Activated CD8-positive, alpha-beta T cell treated with anti-CD3 and anti-CD28 coated beads, Interleukin-2, amount 10 ng/mL, durations not matched to agents 7 days and 5 days (primary cell): ENCODE results near the gene ZNF555. TPM values are rescaled to one million over a fixed set of nuclear protein-coding genes. Genes with fewer than 3 reads are reported as not detected.
"Not testable (repeated sequence)": the region's sequence is repeated elsewhere in the genome, so short reads cannot be mapped to it uniquely, and the experiment has no call there.

ENCODE experiments used
- ATAC-seq: fragments of 150-1000 bp; cut with Tn5 transposase; one replicate; pipeline ENCODE4 v1.10.0; 2021; ENCODE audit warnings: moderate library complexity
- CTCF ChIA-PET: fragments of 350-600 bp; sonication (Branson Sonifier 250); formaldehyde crosslinking; loops from one replicate; lab custom pipeline; 2021; ENCODE audit warnings: antibody characterized with exemption; lab: Charles Lee
- POLR2A ChIA-PET: fragments of 350-600 bp; sonication (Branson Sonifier 250); formaldehyde crosslinking; loops from one replicate; lab custom pipeline; 2021; ENCODE audit warnings: antibody characterized with exemption; lab: Charles Lee
- DNase-seq: peaks from one replicate; pipeline ENCODE4 v3.0.0-alpha.2; 2020
- H3K27ac Mint-ChIP-seq: one replicate; pipeline ENCODE4 v1.8.0; 2021; ENCODE audit warnings: mild to moderate bottlenecking, mixed read lengths
- H3K27me3 Mint-ChIP-seq: one replicate; pipeline ENCODE4 v1.8.0; 2021; ENCODE audit warnings: low read depth, mixed read lengths
- H3K36me3 Mint-ChIP-seq: one replicate; pipeline ENCODE4 v1.8.0; 2021; ENCODE audit warnings: low read depth, mixed read lengths
- H3K4me1 Mint-ChIP-seq: one replicate; pipeline ENCODE4 v1.8.0; 2021; ENCODE audit warnings: low read depth, mixed read lengths
- H3K4me3 Mint-ChIP-seq: one replicate; pipeline ENCODE4 v1.8.0; 2021; ENCODE audit warnings: mild to moderate bottlenecking, mixed read lengths
- H3K9me3 Mint-ChIP-seq: one replicate; pipeline ENCODE4 v1.8.0; 2022; ENCODE audit warnings: mixed read lengths; ENCODE audit not compliant: insufficient read depth
- total RNA-seq, 2 experiments: library from RNA; stranded (reverse); gene quantifications; one replicate each; pipeline ENCODE4 v1.2.3, GENCODE V29; 2021

Gene ZNF555
- total RNA-seq, 2 experiments from 2014 or later = 1.9 to 2.6 TPM

GRCh38 chr19:2888731-2889224 is 47.5 kb downstream of the ZNF555 start:
- ATAC-seq (no peak), DNase-seq (peak; percentile 46)
- peaks cover 7% of the 10 kb centered on the region for H3K4me1 Mint-ChIP-seq
- POLR2A ChIA-PET = no interaction called here
- H3K4me3 Mint-ChIP-seq = peak overlapping the region; percentile 8
- CTCF ChIA-PET = interaction anchor here (0.6 to 2.6 kb wide), 6 partner anchors 12 to 240 kb away, joined by 3 to 23 read pairs (median 5); partner anchors contain the start of genes ZNF555 and ZNF57
- no peak overlapping the region for H3K27ac Mint-ChIP-seq
- no peaks in the 10 kb centered on the region for H3K9me3 Mint-ChIP-seq
- H3K27me3 Mint-ChIP-seq = no peaks in the 10 kb centered on the region
- H3K36me3 Mint-ChIP-seq = no peaks in the 10 kb centered on the region

DNA sequence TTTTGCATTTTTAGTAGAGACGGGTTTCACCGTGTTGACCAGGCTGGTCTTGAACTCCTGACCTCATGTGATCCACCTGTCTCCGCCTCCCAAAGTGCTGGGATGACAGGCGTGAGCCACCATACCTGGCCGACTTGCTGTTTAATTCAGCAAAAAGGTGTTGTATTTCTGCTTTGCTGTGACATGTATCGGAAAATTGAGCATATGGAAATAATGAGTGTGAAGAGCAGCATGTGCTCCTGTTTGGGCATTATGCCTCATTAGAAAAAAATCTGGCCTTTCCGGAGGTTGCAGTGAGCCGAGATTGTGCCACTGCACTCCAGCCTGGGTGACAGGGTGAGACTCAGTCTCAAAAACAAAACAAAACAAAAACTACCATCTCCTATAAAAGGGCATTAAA is 49.3 kb downstream of the ZNF555 start:
- ATAC-seq, H3K27ac Mint-ChIP-seq, H3K27me3 Mint-ChIP-seq, CTCF ChIA-PET, H3K36me3 Mint-ChIP-seq, POLR2A ChIA-PET, H3K4me3 Mint-ChIP-seq, H3K4me1 Mint-ChIP-seq, H3K9me3 Mint-ChIP-seq, DNase-seq: not testable (repeated sequence)

- peaks cover 8% of the 10 kb centered on the region for H3K4me1 Mint-ChIP-seq
- H3K9me3 Mint-ChIP-seq = peaks cover 12% of the 10 kb centered on the region
- ATAC-seq (no peak), DNase-seq (no peak)
- no peak overlapping the region for H3K27ac Mint-ChIP-seq
- no peaks in the 10 kb centered on the region for H3K27me3 Mint-ChIP-seq
- CTCF ChIA-PET = interaction anchor here (1.1 kb wide), 1 partner anchor 9 kb away, joined by 4 read pairs; no protein-coding TSS in a partner anchor
- POLR2A ChIA-PET = no interaction called here
- H3K4me3 Mint-ChIP-seq = no peak overlapping the region
- H3K36me3 Mint-ChIP-seq = peaks cover 5% of the 10 kb centered on the region
These were observed 55.4 kb downstream of the ZNF555 start for GRCh38 chr19:2896694-2897093.

DNA sequence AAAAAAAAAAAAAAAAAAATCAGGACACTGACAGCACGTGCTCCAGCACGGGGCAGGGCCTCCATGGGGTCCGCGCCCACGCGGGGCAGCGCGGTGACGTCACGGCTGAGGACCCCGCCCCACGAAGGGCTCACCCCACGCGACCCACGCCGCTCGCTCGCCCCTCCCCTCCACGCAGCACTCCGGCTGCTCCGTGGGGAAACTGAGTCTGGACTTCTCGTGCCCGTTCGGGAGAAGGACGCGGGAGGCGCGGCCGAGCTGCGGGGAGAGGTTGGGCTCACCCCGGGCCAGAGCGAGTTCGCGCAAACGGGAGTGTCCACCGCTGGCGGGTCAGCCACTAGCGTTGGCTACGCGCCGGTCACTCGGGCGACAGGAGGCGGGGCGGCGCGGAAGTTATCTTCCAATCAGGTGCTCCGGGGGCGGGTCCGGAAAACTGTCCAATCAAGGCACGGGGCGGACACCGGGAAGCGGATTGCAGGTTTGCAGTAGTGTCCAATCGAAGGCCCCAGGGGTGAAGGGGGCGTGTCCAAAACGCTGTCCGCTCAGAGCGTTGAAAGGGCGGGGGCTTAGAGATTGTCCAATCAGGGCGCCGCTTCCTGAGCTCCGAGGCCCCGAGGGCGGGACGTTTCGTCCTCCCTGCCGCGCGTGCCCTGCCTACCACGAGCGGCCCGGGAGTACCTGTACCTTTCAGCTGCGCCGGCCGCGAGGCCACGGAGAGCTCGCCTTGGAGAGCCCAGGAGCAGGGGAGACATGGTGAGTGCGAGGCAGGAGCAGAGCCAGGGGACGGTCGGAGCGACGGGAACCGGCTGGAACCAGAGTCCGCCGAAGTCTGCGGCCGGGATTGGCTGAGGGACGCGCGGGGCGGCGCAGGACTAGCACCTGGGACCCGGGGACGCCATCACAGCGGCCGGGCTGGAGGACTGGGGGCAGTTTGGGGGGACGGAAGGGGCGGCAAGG is 59.3 kb downstream of the ZNF555 start, which contains the start of gene ZNF57:
Gene ZNF57, plus strand, starts transcription at position 633 of the 957 bp plus-strand sequence. Its CDS starts 118 bp downstream, at position 751.
- CTCF ChIA-PET = interaction anchor here (0.7 to 1.1 kb wide), 4 partner anchors 12 to 252 kb away, joined by 3 to 4 read pairs (median 4); no protein-coding TSS in a partner anchor

GRCh38 chr19:2902590-2903218 is 61.4 kb downstream of the ZNF555 start:
- ATAC-seq (no peak), DNase-seq (no peak)
- POLR2A ChIA-PET = no interaction called here
- Mint-ChIP-seq H3K4me3 (no peak overlapping the region), H3K27me3 (no peaks in the 10 kb centered on the region), H3K27ac (no peak overlapping the region), H3K36me3 (peaks cover 8% of the 10 kb centered on the region), H3K4me1 (peaks cover 16% of the 10 kb centered on the region), H3K9me3 (peaks cover 4% of the 10 kb centered on the region)
- CTCF ChIA-PET = no interaction called here

More for the DNA sequence above, 59.3 kb downstream of the ZNF555 start, which contains the start of gene ZNF57:
- DNase-seq = peak; percentile 99
- ATAC-seq = peak; percentile 99
- Mint-ChIP-seq H3K9me3 (peaks cover 12% of the 10 kb centered on the region), H3K27me3 (no peaks in the 10 kb centered on the region), H3K27ac (peak within 1 kb of the TSS; percentile 97), H3K36me3 (peaks cover 9% of the 10 kb centered on the region), H3K4me1 (peaks cover 16% of the 10 kb centered on the region), H3K4me3 (peak within 1 kb of the TSS; percentile 99)
- POLR2A ChIA-PET = interaction anchor here (0.5 to 1.3 kb wide), 3 partner anchors 8 to 238 kb away, joined by 3 read pairs; no protein-coding TSS in a partner anchor

DNA sequence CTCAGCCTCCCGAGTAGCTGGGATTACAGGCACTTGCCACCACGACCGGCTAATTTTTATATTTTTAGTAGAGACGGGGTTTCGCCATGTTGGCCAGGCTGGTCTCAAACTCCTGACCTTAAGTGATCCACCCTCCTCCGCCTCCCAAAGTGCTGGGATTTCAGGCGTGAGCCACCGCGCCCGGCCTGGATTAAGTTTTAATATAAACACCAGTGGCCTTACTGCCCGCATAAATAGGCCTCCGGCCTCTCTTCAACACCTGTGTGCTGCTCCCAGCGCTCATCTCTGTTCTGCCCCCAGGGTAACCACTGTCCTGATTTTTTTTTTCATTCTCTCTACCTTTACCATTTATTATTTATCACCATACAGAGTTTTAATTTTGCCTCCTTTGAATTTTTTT is 62.1 kb downstream of the ZNF555 start:
- H3K4me3 Mint-ChIP-seq, H3K9me3 Mint-ChIP-seq, ATAC-seq, H3K27me3 Mint-ChIP-seq, H3K36me3 Mint-ChIP-seq, POLR2A ChIA-PET, CTCF ChIA-PET, H3K27ac Mint-ChIP-seq, DNase-seq: not testable (repeated sequence)
- peaks cover 16% of the 10 kb centered on the region for H3K4me1 Mint-ChIP-seq

GRCh38 chr19:2905918-2906519 is 64.7 kb downstream of the ZNF555 start:
- Mint-ChIP-seq H3K27ac (no peak overlapping the region), H3K4me1 (peaks cover 17% of the 10 kb centered on the region), H3K4me3 (no peak overlapping the region), H3K9me3 (no peaks in the 10 kb centered on the region), H3K36me3 (peaks cover 11% of the 10 kb centered on the region), H3K27me3 (no peaks in the 10 kb centered on the region)
- ATAC-seq = no peak
- CTCF ChIA-PET = interaction anchor here (1.1 kb wide), 1 partner anchor 19 kb away, joined by 4 read pairs; no protein-coding TSS in a partner anchor
- no peak for DNase-seq
- POLR2A ChIA-PET = no interaction called here

GRCh38 chr19:2906631-2907195 is 65.4 kb downstream of the ZNF555 start:
- ChIA-PET POLR2A (no interaction called here), CTCF (interaction anchor here (1.1 to 2.5 kb wide), 2 partner anchors 19 to 43 kb away, joined by 4 to 11 read pairs; no protein-coding TSS in a partner anchor)
- Mint-ChIP-seq H3K36me3 (peaks cover 14% of the 10 kb centered on the region), H3K27me3 (no peaks in the 10 kb centered on the region), H3K27ac (no peak overlapping the region), H3K4me3 (no peak overlapping the region), H3K9me3 (peaks cover 3% of the 10 kb centered on the region), H3K4me1 (peaks cover 15% of the 10 kb centered on the region)
- ATAC-seq (no peak), DNase-seq (no peak)

Other genes with a start within 250 kb of the ZNF555 start
- gene GNG7, start 138.8 kb upstream of the ZNF555 start, total RNA-seq = under 1 TPM; 0.08 to 0.13 TPM
- not detected for gene DIRAS1, start 120.1 kb upstream of the ZNF555 start, total RNA-seq
- gene SLC39A3, start 101.5 kb upstream of the ZNF555 start, total RNA-seq = 10 to 100 TPM; 28.1 to 38.2 TPM
- 10 to 100 TPM; 51.0 to 51.1 TPM for gene SGTA, start 58.2 kb upstream of the ZNF555 start, total RNA-seq
- 100 to 1,000 TPM; 106 to 121 TPM for gene THOP1, start 56.0 kb upstream of the ZNF555 start, total RNA-seq
- 1 to 10 TPM; 2.1 to 2.5 TPM for gene ZNF554, start 21.6 kb upstream of the ZNF555 start, total RNA-seq
- not detected for gene ZNF556, start 25.9 kb downstream of the ZNF555 start, total RNA-seq
- gene ZNF57, start 59.5 kb downstream of the ZNF555 start, total RNA-seq = 1 to 10 TPM; 4.0 to 4.5 TPM
- gene ZNF77, start 103.5 kb downstream of the ZNF555 start, total RNA-seq = 1 to 10 TPM; 3.7 to 4.3 TPM
- 1 to 10 TPM; 2.0 to 2.7 TPM for gene TLE6, start 136.1 kb downstream of the ZNF555 start, total RNA-seq
- under 1 TPM; 0.24 to 0.57 TPM for gene TLE2, start 187.8 kb downstream of the ZNF555 start, total RNA-seq
- 100 to 1,000 TPM; 635 to 655 TPM for gene TLE5, start 221.0 kb downstream of the ZNF555 start, total RNA-seq